SIG-M5 (cell line): ENCODE results near the gene IRF5.
"Not testable (repeated sequence)": the region's sequence is repeated elsewhere in the genome, so short reads cannot be mapped to it uniquely, and the experiment has no call there.

Source experiments
- DNase-seq: peaks from one replicate; lab custom pipeline; 2025; lab: John Stamatoyannopoulos, UW

Gene IRF5

GRCh38 chr7:128961030-128961659 is 23.4 kb downstream of the IRF5 start:
- no peak for DNase-seq

- no peak for DNase-seq
Measured at GRCh38 chr7:128962899-128963298, 25.2 kb downstream of the IRF5 start.

GRCh38 chr7:128963327-128963757 is 25.6 kb downstream of the IRF5 start:
- no peak for DNase-seq

- DNase-seq = no peak
Measured at GRCh38 chr7:128968624-128969023, 30.9 kb downstream of the IRF5 start.

GRCh38 chr7:128974241-128974934 is 36.7 kb downstream of the IRF5 start:
- no peak for DNase-seq

- no peak for DNase-seq
Measured at GRCh38 chr7:128982105-128982504, 44.4 kb downstream of the IRF5 start.

- DNase-seq = no peak
Measured at GRCh38 chr7:128985660-128986059, 47.9 kb downstream of the IRF5 start.

GRCh38 chr7:128986609-128987008 is 48.9 kb downstream of the IRF5 start:
- DNase-seq = no peak

GRCh38 chr7:128988372-128988771 is 50.6 kb downstream of the IRF5 start:
- DNase-seq = no peak

GRCh38 chr7:128989961-128990360 is 52.2 kb downstream of the IRF5 start:
- no peak for DNase-seq

GRCh38 chr7:128993419-128993818 is 55.7 kb downstream of the IRF5 start:
- no peak for DNase-seq

GRCh38 chr7:128994560-128994959 is 56.8 kb downstream of the IRF5 start:
- DNase-seq = not testable (repeated sequence)

GRCh38 chr7:128997181-128997580 is 59.5 kb downstream of the IRF5 start:
- no peak for DNase-seq
